Measurements from ENCODE around the gene SLC6A6. TPM values are rescaled to one million over a fixed set of nuclear protein-coding genes. Genes with fewer than 3 reads are reported as not detected.

Gene SLC6A6
- total and polyA plus RNA-seq, 2 donors from 2014 or later, result 7.1 to 64.0 TPM

DNA sequence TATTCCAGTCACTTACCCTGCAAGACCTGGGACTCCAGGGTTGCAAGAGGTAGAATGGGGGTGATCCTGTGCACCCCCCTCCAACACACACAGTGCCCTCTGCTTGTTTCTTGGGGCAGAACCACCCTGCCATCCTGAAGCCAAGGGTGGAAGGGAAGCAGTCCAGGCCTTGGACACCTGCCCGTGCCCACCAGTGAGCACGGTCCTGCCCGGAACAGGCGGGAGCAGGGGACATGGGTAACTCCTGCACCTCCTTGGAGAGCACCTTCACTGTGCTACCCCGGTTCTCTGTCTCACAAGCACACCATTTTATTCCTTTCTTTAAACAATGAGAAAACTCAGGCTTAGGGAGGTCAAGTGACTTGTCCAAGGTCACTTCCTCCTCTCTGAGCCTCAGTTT, 57.0 kb downstream of the SLC6A6 start:
- Histone ChIP-seq H3K36me3 (ENCODE audit: control insufficient read depth in 2 of 3, insufficient read depth in 3 of 3, low read length in 3 of 3) (peaks cover 3 to 21% (median 3%) of the 10 kb centered on the region in 3 donors), H3K27me3 (ENCODE audit: control insufficient read depth, insufficient read depth, low read length) (no peaks in the 10 kb centered on the region), H3K4me1 (ENCODE audit: control insufficient read depth in 2 of 3, insufficient read depth in 2 of 3, low read depth in 1 of 3, low read length in 3 of 3) (peaks cover 0 to 38% (median 24%) of the 10 kb centered on the region in 3 donors), H3K9ac (ENCODE audit: low read length in 3 of 3) (no peak overlapping the region), H3K9me3 (ENCODE audit: control insufficient read depth in 2 of 3, insufficient read depth in 1 of 3, low read length in 3 of 3) (no peaks in the 10 kb centered on the region), H3K4me3 (ENCODE audit: low read length in 3 of 3) (no peak overlapping the region), H3K27ac (ENCODE audit: low read depth in 2 of 2, low read length in 2 of 2) (peak overlapping the region; percentile 39 to 54)
- no peak for FAIRE-seq
- DNase-seq, result peak in 1 of 5 donors; percentile 62
- intact Hi-C loops (cut with DNase I), result no loop called here
- TF ChIP-seq, protein P1, sequence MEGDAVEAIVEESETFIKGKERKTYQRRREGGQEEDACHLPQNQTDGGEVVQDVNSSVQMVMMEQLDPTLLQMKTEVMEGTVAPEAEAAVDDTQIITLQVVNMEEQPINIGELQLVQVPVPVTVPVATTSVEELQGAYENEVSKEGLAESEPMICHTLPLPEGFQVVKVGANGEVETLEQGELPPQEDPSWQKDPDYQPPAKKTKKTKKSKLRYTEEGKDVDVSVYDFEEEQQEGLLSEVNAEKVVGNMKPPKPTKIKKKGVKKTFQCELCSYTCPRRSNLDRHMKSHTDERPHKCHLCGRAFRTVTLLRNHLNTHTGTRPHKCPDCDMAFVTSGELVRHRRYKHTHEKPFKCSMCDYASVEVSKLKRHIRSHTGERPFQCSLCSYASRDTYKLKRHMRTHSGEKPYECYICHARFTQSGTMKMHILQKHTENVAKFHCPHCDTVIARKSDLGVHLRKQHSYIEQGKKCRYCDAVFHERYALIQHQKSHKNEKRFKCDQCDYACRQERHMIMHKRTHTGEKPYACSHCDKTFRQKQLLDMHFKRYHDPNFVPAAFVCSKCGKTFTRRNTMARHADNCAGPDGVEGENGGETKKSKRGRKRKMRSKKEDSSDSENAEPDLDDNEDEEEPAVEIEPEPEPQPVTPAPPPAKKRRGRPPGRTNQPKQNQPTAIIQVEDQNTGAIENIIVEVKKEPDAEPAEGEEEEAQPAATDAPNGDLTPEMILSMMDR (IDR thresholded peaks at IDR 0.05; ENCODE audit: borderline replicate concordance, extremely low read depth, insufficient read depth), result no peak

DNA sequence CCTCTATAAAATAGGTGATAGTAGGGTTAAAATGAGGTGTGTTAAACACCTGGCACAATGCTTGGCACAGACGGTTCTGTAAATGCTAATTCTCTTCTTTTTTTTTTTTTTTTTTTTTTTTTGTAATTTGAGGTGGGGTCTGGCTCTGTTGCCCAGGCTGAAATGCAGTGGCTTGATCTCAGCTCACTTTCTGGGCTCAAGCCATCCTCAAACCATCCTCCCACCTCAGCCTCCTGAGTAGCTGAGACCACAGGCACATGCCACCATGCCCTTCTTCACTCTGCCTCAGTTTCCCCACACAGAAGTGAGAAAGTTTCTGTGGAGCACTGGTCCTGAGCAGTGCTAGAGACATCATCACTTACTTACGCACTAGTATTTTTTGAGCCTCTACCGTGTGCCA, 57.4 kb downstream of the SLC6A6 start:
- DNase-seq, result no peak
- Histone ChIP-seq H3K27me3 (ENCODE audit: control insufficient read depth, insufficient read depth, low read length) (no peaks in the 10 kb centered on the region), H3K36me3 (ENCODE audit: control insufficient read depth in 2 of 3, insufficient read depth in 3 of 3, low read length in 3 of 3) (peaks cover 3 to 25% (median 6%) of the 10 kb centered on the region in 3 donors), H3K27ac (ENCODE audit: low read depth in 2 of 2, low read length in 2 of 2) (no peak overlapping the region), H3K4me1 (ENCODE audit: control insufficient read depth in 2 of 3, insufficient read depth in 2 of 3, low read depth in 1 of 3, low read length in 3 of 3) (peaks cover 0 to 38% (median 22%) of the 10 kb centered on the region in 3 donors), H3K9me3 (ENCODE audit: control insufficient read depth in 2 of 3, insufficient read depth in 1 of 3, low read length in 3 of 3) (no peaks in the 10 kb centered on the region), H3K9ac (ENCODE audit: low read length in 3 of 3) (no peak overlapping the region), H3K4me3 (ENCODE audit: low read length in 3 of 3) (no peak overlapping the region)
- no peak for FAIRE-seq
- TF ChIP-seq, protein P1 (IDR thresholded peaks at IDR 0.05; ENCODE audit: borderline replicate concordance, extremely low read depth, insufficient read depth), result no peak
- intact Hi-C loops (cut with DNase I), result no loop called here

DNA sequence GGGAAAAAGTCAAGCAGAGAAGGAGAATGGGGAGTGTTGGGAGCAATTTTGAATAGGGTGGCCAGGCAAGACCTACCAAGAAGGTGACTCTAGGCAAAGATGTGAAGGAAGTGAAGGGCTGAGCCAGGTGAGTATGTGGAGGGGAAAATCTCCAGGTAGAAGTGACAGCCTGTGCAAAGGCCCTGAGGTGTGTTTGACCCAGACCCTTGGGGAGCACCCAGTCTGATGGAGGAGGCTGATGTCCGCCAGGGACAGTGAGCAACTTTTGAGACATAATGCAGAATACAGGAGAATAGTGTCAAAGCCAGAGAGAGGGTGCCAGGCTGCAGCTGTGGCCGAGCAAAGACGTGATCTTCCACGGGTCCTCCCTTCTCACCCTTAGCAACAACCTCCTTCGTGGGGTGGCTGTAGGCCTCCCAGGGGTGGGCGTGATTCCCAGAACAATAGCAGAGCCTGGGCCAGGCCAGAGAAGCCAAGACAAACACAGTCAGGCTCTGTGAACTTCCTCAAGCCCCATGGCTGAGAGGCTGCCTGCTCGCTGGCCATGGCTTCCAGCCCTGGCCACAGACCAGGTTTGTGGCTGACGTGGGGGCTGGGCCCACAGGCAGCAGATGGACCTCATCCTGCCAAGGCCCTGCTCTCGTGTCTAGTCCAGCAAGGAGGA, 58.1 kb downstream of the SLC6A6 start:
- Histone ChIP-seq H3K9me3 (ENCODE audit: control insufficient read depth in 2 of 3, insufficient read depth in 1 of 3, low read length in 3 of 3) (no peaks in the 10 kb centered on the region), H3K9ac (ENCODE audit: low read length in 3 of 3) (no peak overlapping the region), H3K27ac (ENCODE audit: low read depth in 2 of 2, low read length in 2 of 2) (no peak overlapping the region), H3K4me1 (ENCODE audit: control insufficient read depth in 2 of 3, insufficient read depth in 2 of 3, low read depth in 1 of 3, low read length in 3 of 3) (peaks cover 0 to 38% (median 20%) of the 10 kb centered on the region in 3 donors), H3K4me3 (ENCODE audit: low read length in 3 of 3) (no peak overlapping the region), H3K36me3 (ENCODE audit: control insufficient read depth in 2 of 3, insufficient read depth in 3 of 3, low read length in 3 of 3) (peaks cover 3 to 27% (median 9%) of the 10 kb centered on the region in 3 donors), H3K27me3 (ENCODE audit: control insufficient read depth, insufficient read depth, low read length) (no peaks in the 10 kb centered on the region)
- TF ChIP-seq, protein P1 (IDR thresholded peaks at IDR 0.05; ENCODE audit: borderline replicate concordance, extremely low read depth, insufficient read depth), result no peak
- no peak for FAIRE-seq
- peak in 2 of 5 donors; percentile 56 to 94 for DNase-seq
- intact Hi-C loops (cut with DNase I), result no loop called here

Data from kidney (tissue), 14 donors.